IPS DF 4.7 (cell line): Measurements from ENCODE around the gene ERP44.
A peak's percentile ranks its signal among the peaks of the same experiment; 100 is the strongest.
"Not testable (repeated sequence)": the region's sequence is repeated elsewhere in the genome, so short reads cannot be mapped to it uniquely, and the experiment has no call there.

Source experiments
- DNase-seq: peaks from one replicate; pipeline ENCODE4 v3.0.0-alpha.2; 2013; ENCODE audit warnings: low spot score; ENCODE audit errors: extremely low read depth

Gene ERP44

GRCh38 chr9:100019541-100019940 is 79.3 kb downstream of the ERP44 start:
- DNase-seq, result no peak

GRCh38 chr9:100014846-100015245 is 84.0 kb downstream of the ERP44 start:
- DNase-seq, result no peak

GRCh38 chr9:100013573-100013972 is 85.2 kb downstream of the ERP44 start:
- DNase-seq, result no peak

- DNase-seq, result no peak
Measured at GRCh38 chr9:100012279-100012678, 86.5 kb downstream of the ERP44 start.

- peak; percentile 38 for DNase-seq
Measured at GRCh38 chr9:100011062-100011681, 87.6 kb downstream of the ERP44 start.

GRCh38 chr9:99999797-100000196 is 99.0 kb downstream of the ERP44 start:
- DNase-seq, result no peak

GRCh38 chr9:99998866-99999265 is 99.9 kb downstream of the ERP44 start:
- no peak for DNase-seq

GRCh38 chr9:99998266-99998665 is 100.5 kb downstream of the ERP44 start:
- no peak for DNase-seq

GRCh38 chr9:99990508-99990907 is 108.3 kb downstream of the ERP44 start:
- not testable (repeated sequence) for DNase-seq

GRCh38 chr9:99986642-99987041 is 112.2 kb downstream of the ERP44 start:
- no peak for DNase-seq

GRCh38 chr9:99980598-99980997 is 118.2 kb downstream of the ERP44 start:
- no peak for DNase-seq

- no peak for DNase-seq
Measured at GRCh38 chr9:99978221-99978620, 120.6 kb downstream of the ERP44 start.

- DNase-seq, result no peak
Measured at GRCh38 chr9:99977033-99977792, 121.6 kb downstream of the ERP44 start.

GRCh38 chr9:99973455-99973854 is 125.3 kb downstream of the ERP44 start:
- DNase-seq, result no peak

- no peak for DNase-seq
Measured at GRCh38 chr9:99971410-99971809, 127.4 kb downstream of the ERP44 start.

GRCh38 chr9:99970481-99970880 is 128.3 kb downstream of the ERP44 start:
- DNase-seq, result no peak

GRCh38 chr9:99967457-99967856 is 131.3 kb downstream of the ERP44 start:
- DNase-seq, result no peak

- DNase-seq, result peak; percentile 38
Measured at GRCh38 chr9:99966716-99967115, 132.1 kb downstream of the ERP44 start.

- DNase-seq, result no peak
Measured at GRCh38 chr9:99966001-99966400, 132.8 kb downstream of the ERP44 start.

- DNase-seq, result no peak
Measured at GRCh38 chr9:99964336-99964735, 134.5 kb downstream of the ERP44 start.

- DNase-seq, result no peak
Measured at GRCh38 chr9:99962680-99963261, 136.0 kb downstream of the ERP44 start.

GRCh38 chr9:99955606-99956005 is 143.2 kb downstream of the ERP44 start:
- no peak for DNase-seq

- no peak for DNase-seq
Measured at GRCh38 chr9:99954819-99955218, 144.0 kb downstream of the ERP44 start.
